GM21825 (cell line): ENCODE measurements around the gene EID3.

ENCODE experiments used
- ATAC-seq: cut with Tn5 transposase; IDR thresholded peaks from one replicate; pipeline ENCODE4 v1.9.1; 2021; ENCODE audit warnings: mild to moderate bottlenecking, moderate library complexity; ENCODE audit not compliant: unreplicated experiment

Gene EID3

GRCh38 chr12:104333692-104334255, 30.2 kb downstream of the EID3 start:
- ATAC-seq: no peak

- no peak for ATAC-seq
These were observed 31.0 kb downstream of the EID3 start for GRCh38 chr12:104334581-104334980.

GRCh38 chr12:104336115-104336514, 32.6 kb downstream of the EID3 start:
- no peak for ATAC-seq

GRCh38 chr12:104337030-104337558, 33.6 kb downstream of the EID3 start:
- no peak for ATAC-seq

GRCh38 chr12:104339663-104340062, 36.1 kb downstream of the EID3 start:
- ATAC-seq: no peak

- ATAC-seq: no peak
These were observed 36.6 kb downstream of the EID3 start for GRCh38 chr12:104340177-104340576.

GRCh38 chr12:104340925-104341611, 37.5 kb downstream of the EID3 start:
- ATAC-seq: no peak

- no peak for ATAC-seq
These were observed 38.6 kb downstream of the EID3 start for GRCh38 chr12:104342147-104342546.

- no peak for ATAC-seq
These were observed 39.2 kb downstream of the EID3 start for GRCh38 chr12:104342635-104343249.

- ATAC-seq: no peak
These were observed 41.1 kb downstream of the EID3 start for GRCh38 chr12:104344682-104345081.

GRCh38 chr12:104345234-104346066, 41.9 kb downstream of the EID3 start:
- ATAC-seq: no peak

- ATAC-seq: no peak
These were observed 44.0 kb downstream of the EID3 start for GRCh38 chr12:104347374-104348075.

GRCh38 chr12:104348283-104348993, 44.9 kb downstream of the EID3 start:
- no peak for ATAC-seq

GRCh38 chr12:104348994-104349494, 45.5 kb downstream of the EID3 start:
- ATAC-seq: no peak

- no peak for ATAC-seq
These were observed 46.9 kb downstream of the EID3 start for GRCh38 chr12:104350211-104351056.

GRCh38 chr12:104351057-104351983, 47.8 kb downstream of the EID3 start:
- no peak for ATAC-seq

- ATAC-seq: no peak
These were observed 48.7 kb downstream of the EID3 start for GRCh38 chr12:104352106-104352713.
